Islet precursor cell (in vitro differentiated cells): ENCODE measurements around the gene FGD3.
"Not testable (repeated sequence)": the region's sequence is repeated elsewhere in the genome, so short reads cannot be mapped to it uniquely, and the experiment has no call there.

Experiments used
- DNase-seq: peaks from one replicate; pipeline ENCODE4 v3.0.0-alpha.2; 2018

The FGD3 gene

DNA sequence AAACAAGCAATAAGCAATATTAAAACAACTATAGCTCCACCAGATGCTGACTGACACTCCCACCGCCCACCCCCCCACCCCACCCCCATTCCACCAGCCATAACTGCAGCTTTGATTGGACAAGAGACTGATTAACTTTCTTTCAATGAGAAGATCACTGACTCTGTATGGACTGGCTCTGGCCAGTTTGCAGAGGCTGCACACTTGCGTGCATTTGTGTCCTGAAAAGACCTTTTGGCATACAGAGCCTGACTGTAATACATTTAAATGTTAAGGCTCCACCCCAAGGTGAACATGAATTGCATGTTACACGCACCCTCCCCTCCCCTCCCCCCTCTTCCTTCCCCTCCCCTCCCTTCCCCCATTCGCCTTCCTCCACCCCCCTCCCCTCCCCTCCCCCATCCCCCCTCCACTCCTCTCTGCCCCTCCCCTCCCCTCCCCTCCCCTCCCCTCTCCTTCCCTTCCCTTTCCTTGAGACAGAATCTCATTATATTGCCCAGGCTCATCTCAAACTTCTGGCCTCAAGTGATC, 31.1 kb downstream of the FGD3 start:
- DNase-seq: no peak

DNA sequence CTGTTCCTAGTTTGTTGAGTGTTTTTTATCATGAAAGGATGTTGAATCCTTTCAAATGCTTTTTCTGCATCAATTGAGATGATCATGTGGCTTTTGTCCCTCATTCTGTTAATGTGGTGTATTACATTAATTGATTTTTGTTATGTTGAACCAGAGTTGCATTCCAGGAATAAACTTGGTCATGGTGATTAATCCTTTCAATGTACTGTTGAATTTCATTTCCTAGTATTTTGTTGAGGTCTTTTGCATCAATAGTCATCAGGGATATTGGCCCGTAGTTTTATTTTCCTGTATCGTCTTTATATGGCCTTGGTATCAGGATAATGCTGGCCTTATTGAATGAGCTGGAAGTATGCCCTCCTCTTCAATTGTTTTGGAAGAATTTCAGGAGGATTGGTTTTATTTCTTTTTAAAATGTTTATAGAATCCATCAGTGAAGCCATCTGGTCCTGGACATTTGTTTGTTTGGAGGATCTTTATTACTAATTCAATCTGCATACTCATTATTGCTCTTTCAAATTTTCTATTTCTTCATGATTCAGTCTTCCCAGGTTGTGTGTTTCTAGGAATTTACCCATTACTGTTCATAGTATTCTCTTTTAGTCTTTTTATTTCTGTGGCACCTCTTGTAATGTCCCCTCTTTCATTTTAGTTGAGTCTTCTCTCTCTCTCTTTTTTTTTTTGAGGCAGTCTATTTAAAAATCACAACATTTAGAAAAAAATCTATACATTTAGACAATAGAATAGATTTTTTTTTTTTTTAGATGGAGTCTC, 32.1 kb downstream of the FGD3 start:
- no peak for DNase-seq

DNA sequence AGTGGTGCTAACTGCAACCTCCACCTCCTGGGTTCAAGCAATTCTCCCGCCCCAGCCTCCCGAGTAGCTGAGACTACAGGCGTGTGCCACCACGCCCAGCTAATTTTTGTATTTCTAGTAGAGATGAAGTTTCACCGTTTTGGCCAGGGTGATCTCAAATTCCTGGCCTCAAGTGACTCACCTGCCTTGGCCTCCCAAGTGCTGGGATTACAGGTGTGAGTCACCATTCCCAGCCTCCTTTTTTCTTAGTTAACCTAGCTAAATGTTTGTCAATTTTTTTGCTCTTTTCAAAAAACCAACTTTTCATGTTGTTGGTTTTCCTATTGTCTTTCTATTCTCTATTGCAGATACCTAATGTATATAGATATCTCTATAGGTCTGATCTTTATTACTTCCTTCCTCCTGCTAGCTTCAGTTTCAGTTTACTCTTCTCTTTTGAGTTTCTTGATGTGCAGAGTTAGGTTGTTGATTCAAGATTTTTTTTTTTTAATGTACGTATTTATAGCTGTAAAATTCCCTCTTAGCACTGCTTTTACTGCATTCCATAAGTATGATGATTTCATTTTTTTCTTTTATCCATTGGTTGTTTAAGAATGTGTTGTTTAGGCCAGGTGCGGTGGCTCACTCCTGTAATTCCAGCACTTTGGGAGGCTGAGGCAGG, 32.9 kb downstream of the FGD3 start:
- no peak for DNase-seq

DNA sequence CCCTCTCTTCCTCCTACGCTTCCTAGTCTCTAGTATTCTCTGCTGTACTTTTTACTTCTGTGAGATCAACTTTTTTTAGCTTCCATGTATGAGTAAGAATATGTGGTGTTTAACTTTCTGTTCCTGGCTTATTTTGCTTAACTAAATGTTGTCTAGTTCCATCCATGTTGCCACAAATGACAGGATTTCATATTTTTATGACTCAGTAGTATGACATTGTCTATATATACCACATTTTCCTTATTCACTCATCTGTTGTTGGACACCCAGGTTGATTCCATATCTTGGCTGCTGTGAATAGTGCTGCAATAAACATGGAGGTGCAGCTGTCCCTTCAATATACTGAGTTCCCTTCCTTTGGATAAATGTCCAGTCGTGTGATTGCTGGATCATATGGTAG, 34.8 kb downstream of the FGD3 start:
- no peak for DNase-seq

DNA sequence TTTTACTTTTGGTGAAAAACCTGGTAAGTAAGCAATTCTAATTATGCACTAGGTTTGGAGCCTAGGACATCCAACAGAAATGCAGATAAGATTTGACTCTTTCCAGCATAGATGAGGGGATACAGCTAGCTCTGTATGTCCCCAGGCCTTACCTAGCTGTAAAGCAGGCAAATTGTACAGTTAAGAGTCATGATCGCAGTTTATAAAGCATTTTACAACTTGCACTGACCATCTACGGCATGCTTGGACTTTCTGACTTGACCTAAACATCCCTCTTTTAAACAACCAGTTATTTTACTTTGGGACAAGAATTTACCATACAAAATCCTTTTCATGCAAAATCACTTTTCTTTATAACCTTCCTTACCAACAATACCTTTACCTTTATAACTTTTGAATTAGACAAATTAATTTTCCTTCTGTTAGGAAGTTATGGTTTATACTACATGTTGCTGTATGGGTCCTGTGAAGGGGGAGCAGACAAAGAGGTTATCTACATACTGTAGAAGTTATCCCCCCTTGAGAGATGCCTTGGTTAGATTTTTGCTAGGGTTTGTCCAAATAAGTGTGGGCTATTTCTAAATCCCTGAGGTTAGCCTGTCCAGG, 36.8 kb downstream of the FGD3 start:
- no peak for DNase-seq

DNA sequence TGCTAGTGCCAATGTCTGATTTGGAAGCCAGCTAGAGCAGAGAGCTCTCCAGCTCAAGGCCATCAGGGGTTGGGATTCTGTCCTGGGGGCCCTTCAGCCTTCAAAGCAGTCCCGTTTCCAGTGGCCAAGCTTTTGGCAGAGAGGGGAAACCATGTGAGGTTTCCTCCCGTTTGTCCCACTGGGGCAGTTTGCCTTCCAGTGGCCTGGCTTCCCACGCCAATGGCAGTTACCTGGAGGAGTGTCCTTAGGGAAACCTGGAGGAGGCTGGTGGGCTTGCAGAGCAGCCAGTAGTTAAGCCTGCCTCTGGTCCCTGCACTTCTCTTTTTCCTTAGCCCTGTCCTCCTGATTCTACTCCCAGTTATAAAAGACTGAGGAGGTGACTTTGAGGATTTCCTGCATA, 37.7 kb downstream of the FGD3 start:
- DNase-seq: no peak

DNA sequence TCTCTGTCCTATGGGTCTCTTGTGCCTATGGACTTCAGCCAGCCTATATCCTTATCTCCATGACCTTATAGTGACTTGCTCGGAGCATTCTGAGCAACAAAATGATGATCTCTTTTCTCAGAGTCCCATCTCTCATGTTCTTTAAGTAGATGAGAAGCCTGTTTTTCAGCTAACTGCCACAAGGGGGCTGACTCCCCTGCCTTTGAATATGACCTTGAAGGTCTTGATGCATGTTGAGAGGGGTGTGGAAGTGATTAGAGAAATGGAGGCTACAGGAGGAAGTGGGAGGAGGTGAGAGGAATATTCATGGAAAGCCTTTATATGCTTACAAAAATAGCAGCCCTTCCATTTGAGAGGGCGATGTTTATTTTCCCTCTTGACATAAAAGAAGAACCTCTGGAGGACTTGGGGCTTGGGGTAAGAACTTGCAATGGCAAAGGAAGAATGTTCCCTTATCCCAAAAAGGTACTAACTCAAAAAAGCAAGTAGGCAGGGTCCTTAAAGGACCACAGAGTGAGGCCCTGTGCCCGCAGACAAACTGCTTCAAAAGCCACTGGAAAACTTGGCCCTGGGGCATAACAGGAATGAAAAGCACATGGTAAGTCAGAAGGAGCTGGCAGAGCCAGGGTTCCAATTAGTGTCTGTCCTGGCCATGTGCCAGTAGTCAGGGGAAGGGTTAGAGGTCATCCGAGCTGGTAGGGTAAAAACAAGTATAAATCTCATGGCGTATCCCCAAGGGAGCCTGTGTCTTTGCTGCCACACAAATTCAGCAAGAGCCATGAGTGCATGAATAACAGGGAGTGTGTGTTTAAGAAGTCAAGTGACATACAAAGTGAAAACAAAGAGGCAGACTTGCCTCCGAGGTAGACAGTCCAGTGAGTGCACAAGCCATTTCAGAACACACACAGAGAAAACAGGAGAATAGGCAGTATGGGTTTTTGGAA, 39.1 kb downstream of the FGD3 start:
- DNase-seq: no peak

DNA sequence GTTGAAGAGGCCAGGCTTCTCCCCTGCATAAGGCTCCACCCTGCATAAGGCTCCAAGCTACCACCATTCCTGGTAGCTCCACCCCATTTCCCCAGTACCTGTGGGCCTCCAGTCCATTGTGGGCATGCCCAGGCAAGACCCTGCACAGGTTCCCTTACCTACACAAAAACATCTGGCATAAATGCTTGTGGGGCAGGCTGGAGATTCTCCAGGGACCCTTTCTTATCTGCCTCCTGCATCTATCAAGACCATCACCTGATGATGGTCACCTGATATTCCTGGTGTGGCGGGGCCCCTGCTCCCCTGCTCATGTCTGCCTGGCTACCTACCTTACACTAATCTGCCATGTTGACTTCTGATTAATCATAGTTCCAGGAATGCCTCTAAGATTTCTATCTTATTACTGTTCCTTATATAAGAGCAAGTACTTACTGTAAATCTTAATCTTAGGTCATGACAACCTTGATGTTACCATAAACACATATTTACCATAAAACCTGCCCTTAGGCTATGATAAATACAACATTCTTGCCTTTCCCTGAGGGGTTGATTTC, 41.0 kb downstream of the FGD3 start:
- DNase-seq: no peak

DNA sequence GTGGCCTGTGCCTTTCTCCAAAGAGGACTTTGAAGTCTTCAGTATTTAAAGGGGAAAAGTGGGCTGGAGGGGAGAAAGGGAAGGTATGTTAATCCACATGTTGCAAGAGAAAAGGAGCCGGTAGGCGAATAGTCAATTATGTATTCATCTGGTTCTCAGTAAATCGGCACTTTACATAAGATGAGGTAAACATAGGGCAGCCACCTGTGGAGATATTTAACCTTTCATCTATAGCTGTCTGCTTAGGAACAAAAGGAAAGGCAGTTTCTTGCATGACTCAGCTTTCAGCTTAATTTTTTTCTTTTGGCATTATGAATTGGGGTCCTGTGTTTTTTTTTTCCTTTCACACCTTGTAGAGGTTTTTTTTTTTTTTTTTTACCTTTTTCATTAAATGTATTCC, 42.2 kb downstream of the FGD3 start:
- DNase-seq: no peak

DNA sequence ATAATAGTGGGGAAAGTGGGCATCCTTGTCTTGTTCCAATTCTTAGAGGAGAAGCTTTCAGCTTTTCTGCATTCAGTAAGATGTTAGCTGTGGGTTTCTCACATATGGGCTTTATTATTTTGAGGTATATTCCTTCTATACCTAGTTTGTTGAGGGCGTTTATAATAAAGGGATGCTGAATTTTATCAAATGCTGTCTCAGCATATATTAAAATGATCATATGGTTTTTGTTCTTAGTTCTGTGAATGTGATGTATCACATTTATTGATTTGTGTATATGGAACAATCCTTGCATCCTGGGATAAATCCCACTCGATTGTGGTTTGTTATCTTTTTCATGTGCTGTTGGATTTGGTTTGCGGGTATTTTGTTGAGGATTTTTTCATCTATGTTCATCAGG, 43.1 kb downstream of the FGD3 start:
- no peak for DNase-seq

DNA sequence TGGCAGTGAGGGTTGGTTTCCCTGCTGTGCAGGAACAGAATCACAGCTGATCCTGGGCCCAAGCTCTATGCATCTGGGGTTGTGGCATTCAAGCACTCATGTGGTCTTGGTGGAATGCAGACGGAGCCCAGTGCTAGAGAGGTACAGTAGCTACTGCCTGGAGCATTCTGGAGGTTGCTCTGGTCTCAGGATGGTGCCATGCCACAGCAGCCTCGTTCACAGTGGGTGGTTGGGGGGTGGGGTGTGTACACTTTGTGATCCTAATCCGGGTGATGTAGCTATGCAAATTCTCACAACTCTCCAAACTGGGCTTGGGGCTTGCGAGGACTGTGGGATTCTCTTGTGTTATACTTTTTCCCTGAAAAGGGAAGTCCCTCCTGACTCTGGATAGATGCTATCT, 45.2 kb downstream of the FGD3 start:
- no peak for DNase-seq

DNA sequence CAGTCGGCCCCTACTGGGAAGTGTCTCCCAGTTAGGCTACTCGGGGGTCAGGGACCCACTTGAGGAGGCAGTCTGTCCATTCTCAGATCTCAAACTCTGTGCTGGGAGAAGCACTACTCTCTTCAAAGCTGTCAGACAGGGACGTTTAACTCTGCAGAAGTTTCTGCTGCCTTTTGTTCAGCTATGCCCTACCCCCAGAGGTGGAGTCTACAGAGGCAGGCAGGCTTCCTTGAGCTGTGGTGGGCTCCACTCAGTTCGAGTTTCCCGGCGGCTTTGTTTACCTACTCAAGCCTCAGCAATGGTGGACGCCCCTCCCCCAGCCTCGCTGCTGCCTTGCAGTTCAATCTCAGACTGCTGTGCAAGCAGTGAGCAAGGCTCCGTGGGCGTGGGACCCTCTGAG, 51.5 kb downstream of the FGD3 start:
- DNase-seq: not testable (repeated sequence)

DNA sequence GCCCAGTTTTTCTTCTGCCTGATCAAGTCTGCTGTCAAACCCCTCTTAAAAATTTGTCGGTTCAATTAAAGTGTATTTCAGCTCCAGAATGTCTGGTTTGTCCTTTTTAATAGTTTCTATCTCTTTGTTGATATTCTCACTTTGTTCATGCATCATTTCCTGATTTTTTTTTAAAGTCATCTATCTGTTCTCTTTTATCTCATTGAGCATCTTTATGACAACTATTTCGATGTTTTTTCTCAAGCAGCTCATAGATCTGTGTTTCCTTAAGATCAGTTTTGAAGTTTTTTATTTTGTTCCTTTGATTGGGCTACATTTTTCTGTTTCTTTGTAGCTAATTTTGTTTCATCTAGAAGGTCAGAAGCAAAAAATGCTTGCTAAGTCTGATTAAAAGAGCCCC, 53.7 kb downstream of the FGD3 start:
- DNase-seq: no peak

DNA sequence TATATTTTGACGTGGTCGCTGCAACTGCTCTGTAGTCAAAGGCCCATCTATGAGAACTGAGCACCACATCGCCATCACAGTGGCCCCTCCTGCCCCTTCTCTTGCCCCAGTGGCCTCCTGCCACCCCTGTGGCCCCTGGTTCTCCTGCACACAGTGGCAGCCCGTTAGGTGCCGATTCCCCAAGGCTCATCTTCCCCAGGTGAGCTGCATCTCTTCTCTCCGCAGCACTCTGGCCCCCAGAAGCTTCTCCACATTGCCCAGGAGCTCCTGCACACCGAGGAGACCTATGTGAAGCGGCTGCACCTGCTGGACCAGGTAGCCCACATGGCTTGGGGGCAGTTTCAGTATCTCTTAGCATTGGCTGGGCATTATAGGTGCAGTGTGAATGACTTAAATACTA, 55.4 kb downstream of the FGD3 start:
- DNase-seq: no peak

DNA sequence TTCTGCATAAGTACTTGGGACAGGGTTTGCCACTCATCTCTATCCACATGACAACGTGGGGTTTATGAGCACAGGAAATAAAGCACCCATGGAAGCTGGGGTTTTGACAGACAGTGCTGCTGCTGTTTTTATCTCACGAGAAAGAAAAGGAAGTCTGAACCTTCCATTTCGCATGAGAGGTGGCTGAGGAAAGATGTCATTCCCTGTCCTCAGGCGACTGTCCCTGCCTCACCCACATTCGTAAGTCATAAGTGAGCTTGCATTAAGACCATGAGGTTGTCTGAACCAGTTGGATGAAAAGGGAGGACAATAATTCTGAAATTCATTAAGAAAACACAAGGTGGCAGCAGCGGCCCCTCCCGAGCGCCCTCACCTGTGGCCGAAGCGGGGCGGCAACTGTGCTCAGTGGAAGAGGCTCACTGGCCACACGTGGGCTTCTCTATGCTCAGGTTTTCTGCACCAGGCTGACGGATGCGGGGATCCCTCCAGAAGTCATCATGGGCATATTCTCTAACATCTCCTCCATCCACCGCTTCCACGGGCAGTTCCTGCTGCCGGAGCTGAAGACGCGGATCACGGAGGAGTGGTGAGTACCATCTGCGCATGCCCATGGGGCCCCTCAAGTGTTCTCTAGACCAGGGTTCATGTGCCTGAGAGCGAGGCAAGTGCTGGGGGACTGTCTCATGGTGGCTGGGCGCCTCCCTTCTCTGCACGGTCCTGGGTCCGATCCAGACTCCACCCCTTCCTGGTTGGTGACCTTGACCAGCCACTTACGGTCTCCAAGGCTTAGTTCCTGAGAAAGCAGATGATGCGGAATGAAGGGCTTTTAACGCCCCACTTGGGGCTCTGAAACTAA, 56.5 kb downstream of the FGD3 start:
- DNase-seq: peak; percentile 69

DNA sequence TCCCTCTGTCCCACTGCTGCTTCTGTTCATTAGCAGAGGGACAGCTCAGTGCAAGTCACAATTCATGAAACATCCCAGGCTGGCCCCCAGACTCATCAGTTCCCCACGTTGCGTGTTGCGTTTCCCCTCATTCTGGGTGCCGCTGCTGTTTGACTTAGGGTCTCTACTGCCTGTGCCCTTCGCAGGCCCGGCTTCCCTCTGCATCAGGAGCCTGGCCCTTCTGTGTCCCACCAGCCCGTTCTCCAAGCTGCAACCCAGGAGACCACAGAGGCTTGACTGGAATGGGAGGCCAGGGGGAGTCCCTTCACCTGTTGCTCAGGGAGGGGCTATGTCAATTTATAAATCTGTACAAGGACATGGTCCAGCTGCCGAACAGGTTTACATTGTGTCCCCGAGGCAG, 57.2 kb downstream of the FGD3 start:
- DNase-seq: no peak

DNA sequence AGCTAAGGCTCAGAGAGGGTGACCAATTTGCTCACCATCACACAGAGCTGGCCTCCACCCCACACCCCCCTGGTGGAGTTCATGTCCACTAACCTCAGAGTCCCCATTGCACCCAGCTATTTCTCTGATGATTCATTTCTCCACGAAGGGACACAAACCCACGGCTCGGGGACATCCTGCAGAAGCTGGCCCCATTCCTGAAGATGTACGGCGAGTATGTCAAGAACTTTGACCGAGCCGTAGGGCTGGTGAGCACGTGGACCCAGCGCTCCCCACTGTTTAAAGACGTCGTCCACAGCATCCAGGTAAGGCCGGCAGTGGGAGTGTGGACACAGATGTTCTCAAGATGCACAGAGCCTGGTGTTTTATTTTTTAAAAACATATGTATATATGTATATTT, 58.6 kb downstream of the FGD3 start:
- DNase-seq: no peak

DNA sequence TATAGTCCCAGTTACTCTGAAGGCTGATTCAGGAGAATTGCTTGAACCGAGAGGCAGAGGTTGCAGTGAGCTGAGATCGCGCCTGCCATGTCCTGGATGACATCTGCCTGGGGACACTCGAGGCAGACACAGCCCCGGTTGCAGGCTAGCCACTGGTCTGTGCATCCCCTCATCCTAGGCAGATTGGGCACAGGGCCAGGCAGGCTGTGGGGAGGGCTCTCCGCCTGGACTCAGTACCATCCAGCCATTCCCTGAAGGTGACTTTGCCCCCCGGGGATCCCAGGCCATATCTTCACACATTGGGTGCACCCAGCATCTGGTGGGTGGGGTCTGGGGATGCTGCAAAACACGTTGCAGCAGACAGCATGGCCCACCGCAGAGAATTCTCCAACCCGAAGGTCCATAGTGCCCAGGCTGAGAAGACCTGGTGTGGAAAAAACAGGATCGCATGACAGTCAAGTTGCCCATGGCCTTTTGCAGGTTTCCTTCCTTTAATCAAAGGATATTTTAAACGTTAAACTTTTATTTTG, 60.3 kb downstream of the FGD3 start:
- DNase-seq: no peak

DNA sequence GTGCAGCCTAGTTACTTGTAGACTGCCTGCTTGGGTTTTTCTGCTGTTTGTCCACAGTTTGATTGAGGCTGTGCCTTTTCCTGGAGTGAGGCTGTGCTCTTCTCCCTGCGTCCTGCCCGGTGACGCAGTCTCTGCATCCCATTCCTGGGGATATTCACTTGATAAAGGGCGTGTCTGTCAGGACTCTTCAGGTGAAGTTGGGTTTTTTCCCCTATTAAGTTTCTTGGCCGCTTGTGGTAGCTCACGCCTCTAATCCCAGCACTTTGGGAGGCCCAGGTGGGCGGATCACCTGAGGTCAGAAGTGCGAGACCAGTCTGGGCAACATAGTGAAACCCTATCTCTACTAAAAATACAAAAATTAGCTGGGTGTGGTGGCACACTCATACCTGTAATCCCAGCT, 61.1 kb downstream of the FGD3 start:
- peak; percentile 30 for DNase-seq

DNA sequence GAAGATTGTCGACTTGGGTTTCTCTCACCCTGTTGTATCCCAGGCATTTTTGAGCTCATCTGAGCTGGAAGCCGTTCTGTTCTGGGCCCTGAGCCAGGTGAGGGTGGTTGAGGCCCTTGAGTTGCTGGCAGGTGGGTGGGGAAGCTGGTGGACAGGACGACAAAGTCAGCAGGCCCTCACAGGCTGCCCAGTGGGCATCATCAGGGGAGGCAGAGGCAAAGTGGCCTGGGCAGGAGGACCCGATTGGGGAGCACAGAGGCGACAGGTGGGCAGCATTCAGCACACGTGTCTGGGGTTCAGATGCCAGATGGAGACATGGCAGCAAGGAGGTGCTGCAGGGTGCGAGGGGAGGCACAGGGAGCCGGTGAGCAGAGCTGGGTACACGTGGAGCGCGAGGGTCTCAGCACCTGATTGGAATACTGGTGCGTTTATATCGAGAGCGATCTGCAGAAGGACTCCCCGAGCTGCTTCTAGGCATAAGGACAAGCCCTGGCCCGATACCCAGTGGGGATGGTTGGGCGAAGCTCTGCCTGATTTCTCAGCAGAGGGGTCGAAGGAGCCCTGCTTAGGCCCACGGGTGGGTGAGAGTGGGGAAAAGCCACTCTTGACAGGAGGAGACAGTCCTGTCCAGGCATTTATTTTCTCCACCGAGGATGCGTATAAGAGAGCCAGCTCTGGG, 62.2 kb downstream of the FGD3 start:
- peak; percentile 40 for DNase-seq

DNA sequence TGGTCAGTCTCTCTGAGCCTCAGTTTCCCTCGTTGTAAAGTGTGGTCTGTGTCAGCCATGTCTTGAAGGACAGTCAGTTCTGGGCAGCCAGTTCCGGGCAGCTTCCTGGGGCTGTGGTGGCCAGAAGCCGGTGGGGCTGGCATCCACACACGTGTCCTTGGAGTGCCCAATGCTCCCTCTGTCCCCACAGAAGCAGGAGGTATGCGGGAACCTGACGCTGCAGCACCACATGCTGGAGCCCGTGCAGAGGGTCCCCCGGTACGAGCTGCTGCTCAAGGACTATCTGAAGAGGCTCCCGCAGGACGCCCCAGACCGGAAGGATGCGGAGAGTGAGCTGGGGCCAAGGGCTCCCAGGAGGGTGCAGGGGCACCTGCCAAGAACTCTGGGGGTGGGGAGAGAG, 62.7 kb downstream of the FGD3 start:
- DNase-seq: peak; percentile 35
